Ovary (tissue), 3 donors: ENCODE data around the gene FAM83B.
"Not testable (repeated sequence)": the region's sequence is repeated elsewhere in the genome, so short reads cannot be mapped to it uniquely, and the experiment has no call there.

Experiments used
- EP300 ChIP-seq: sonication (generic); formaldehyde crosslinking; IDR thresholded peaks from one replicate; pipeline ENCODE4 v1.6.1; 2017; ENCODE audit warnings: antibody characterized with exemption
- POLR2A ChIP-seq: fragments of 450-650 bp; IDR thresholded peaks from one replicate; pipeline ENCODE4 v1.6.1; 2017; ENCODE audit warnings: antibody characterized with exemption, mild to moderate bottlenecking, moderate library complexity
- TF ChIP-seq, protein P1 (sequence below), 3 donors: fragments of 450-650 bp in 2 of 3; fragments of 200-600 bp in 1 of 3; IDR thresholded peaks; one replicate each; pipeline versions ENCODE4 v1.5.1 to v1.8.0; 2016 to 2022; ENCODE audit warnings: antibody characterized with exemption in 3 of 3, mild to moderate bottlenecking in 1 of 3
- donor health status: DM: no; HTN: no; CAD: no.

DNA sequence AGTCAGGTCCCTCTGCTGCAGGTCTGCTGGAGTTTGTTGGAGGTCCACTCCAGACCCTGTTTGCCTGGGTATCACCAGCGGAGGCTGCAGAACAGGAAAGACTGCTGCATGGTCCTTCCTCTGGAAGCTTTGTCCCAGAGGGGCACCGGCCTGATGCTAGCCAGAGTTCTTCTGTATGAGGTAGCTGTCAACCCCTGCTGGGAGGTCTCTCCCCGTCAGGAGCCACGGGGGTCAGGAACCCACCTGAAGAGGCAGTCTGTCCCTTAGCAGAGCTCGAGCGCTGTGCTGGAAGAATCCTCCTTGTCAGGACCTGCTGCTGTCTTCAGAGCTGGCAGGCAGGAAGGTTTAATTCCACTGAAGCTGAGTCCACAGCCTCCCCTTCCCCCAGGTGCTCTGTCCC, 22.3 kb upstream of the FAM83B start:
- TF ChIP-seq, protein P1, sequence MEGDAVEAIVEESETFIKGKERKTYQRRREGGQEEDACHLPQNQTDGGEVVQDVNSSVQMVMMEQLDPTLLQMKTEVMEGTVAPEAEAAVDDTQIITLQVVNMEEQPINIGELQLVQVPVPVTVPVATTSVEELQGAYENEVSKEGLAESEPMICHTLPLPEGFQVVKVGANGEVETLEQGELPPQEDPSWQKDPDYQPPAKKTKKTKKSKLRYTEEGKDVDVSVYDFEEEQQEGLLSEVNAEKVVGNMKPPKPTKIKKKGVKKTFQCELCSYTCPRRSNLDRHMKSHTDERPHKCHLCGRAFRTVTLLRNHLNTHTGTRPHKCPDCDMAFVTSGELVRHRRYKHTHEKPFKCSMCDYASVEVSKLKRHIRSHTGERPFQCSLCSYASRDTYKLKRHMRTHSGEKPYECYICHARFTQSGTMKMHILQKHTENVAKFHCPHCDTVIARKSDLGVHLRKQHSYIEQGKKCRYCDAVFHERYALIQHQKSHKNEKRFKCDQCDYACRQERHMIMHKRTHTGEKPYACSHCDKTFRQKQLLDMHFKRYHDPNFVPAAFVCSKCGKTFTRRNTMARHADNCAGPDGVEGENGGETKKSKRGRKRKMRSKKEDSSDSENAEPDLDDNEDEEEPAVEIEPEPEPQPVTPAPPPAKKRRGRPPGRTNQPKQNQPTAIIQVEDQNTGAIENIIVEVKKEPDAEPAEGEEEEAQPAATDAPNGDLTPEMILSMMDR (IDR thresholded peaks at IDR 0.05), result not testable (repeated sequence)
- not testable (repeated sequence) for TF ChIP-seq POLR2A, EP300
